Measurements from ENCODE around the gene FOXP1.

The FOXP1 gene

GRCh38 chr3:71585887-71586809, 2.6 kb upstream of the FOXP1 start:
- TF ChIP-seq TCF4 (CRISPR knock-in tag; IDR thresholded peaks at IDR 0.05; ENCODE audit: borderline replicate concordance): no peak; the same call in 1 of the 2 replicates
- no peak for TF ChIP-seq TOX (CRISPR knock-in tag; IDR thresholded peaks at IDR 0.05; ENCODE audit: borderline replicate concordance)
- no peak for TF ChIP-seq ZFP3 (CRISPR knock-in tag; IDR thresholded peaks at IDR 0.05)
- no peak for TF ChIP-seq ARNTL (CRISPR knock-in tag; IDR thresholded peaks at IDR 0.05; ENCODE audit: borderline replicate concordance, low read depth)
- no peak for TF ChIP-seq ISL1 (CRISPR knock-in tag; IDR thresholded peaks at IDR 0.05)
- TF ChIP-seq GLIS3 (CRISPR knock-in tag; IDR thresholded peaks at IDR 0.05): no peak
- TF ChIP-seq POU6F1 (CRISPR knock-in tag; IDR thresholded peaks at IDR 0.05; ENCODE audit: borderline replicate concordance, low read depth): no peak
- no peak for TF ChIP-seq PPARA (CRISPR knock-in tag; IDR thresholded peaks at IDR 0.05; ENCODE audit: borderline replicate concordance)
- TF ChIP-seq SNAI2 (CRISPR knock-in tag; IDR thresholded peaks at IDR 0.05): no peak
- no peak for TF ChIP-seq ZNF8 (CRISPR knock-in tag; IDR thresholded peaks at IDR 0.05)
- TF ChIP-seq CSRNP3 (CRISPR knock-in tag; IDR thresholded peaks at IDR 0.05): no peak
- no peak for TF ChIP-seq ESRRG (CRISPR knock-in tag; IDR thresholded peaks at IDR 0.05)
- no peak for TF ChIP-seq BACH2 (CRISPR knock-in tag; IDR thresholded peaks at IDR 0.05; ENCODE audit: borderline replicate concordance)
- TF ChIP-seq TSHZ2 (CRISPR knock-in tag; IDR thresholded peaks at IDR 0.05): no peak
- TF ChIP-seq CREB5 (CRISPR knock-in tag; IDR thresholded peaks at IDR 0.05; ENCODE audit: low read depth): no peak
- no peak for TF ChIP-seq ZFP30 (CRISPR knock-in tag; IDR thresholded peaks at IDR 0.05)
- no peak for TF ChIP-seq ZC3H10 (CRISPR knock-in tag; IDR thresholded peaks at IDR 0.05)
- TF ChIP-seq PATZ1 (CRISPR knock-in tag; IDR thresholded peaks at IDR 0.05; ENCODE audit: borderline replicate concordance): no peak
- no peak for TF ChIP-seq ZNF565 (CRISPR knock-in tag; conservative IDR thresholded peaks at IDR 0.05; ENCODE audit: low read depth)
- ATAC-seq: no peak

- no peak for ATAC-seq
- TF ChIP-seq ZNF70 (CRISPR knock-in tag; IDR thresholded peaks at IDR 0.05) (no peak), TOX (CRISPR knock-in tag; IDR thresholded peaks at IDR 0.05; ENCODE audit: borderline replicate concordance) (no peak), CSRNP3 (CRISPR knock-in tag; IDR thresholded peaks at IDR 0.05) (no peak), TCF4 (CRISPR knock-in tag; IDR thresholded peaks at IDR 0.05; ENCODE audit: borderline replicate concordance) (no peak), ZC3H10 (CRISPR knock-in tag; IDR thresholded peaks at IDR 0.05) (no peak), PPARA (CRISPR knock-in tag; IDR thresholded peaks at IDR 0.05; ENCODE audit: borderline replicate concordance) (no peak), PATZ1 (CRISPR knock-in tag; IDR thresholded peaks at IDR 0.05; ENCODE audit: borderline replicate concordance) (no peak), SNAI2 (CRISPR knock-in tag; IDR thresholded peaks at IDR 0.05) (no peak), OSR1 (CRISPR knock-in tag; IDR thresholded peaks at IDR 0.05) (no peak), RARB (CRISPR knock-in tag; IDR thresholded peaks at IDR 0.05) (no peak), ARNTL (CRISPR knock-in tag; IDR thresholded peaks at IDR 0.05; ENCODE audit: borderline replicate concordance, low read depth) (no peak), ZFP30 (CRISPR knock-in tag; IDR thresholded peaks at IDR 0.05) (no peak), TSHZ2 (CRISPR knock-in tag; IDR thresholded peaks at IDR 0.05) (no peak)
Measured at GRCh38 chr3:71585131-71585530, 1.6 kb upstream of the FOXP1 start.

Measured in SK-N-SH treated with all-trans-retinoic acid at 6 μM for 48 hours (cell line).